Stimulated activated CD8-positive, alpha-beta memory T cell treated with anti-CD3 and anti-CD28 coated beads, Interleukin-15, amount 100 ng/mL, for 1 hour (primary cell): ENCODE measurements around the gene TLK2.
"Not testable (repeated sequence)": the region's sequence is repeated elsewhere in the genome, so short reads cannot be mapped to it uniquely, and the experiment has no call there.

ENCODE experiments used
- DNase-seq: peaks from one replicate; pipeline ENCODE4 v3.0.0-alpha.2; 2020; ENCODE audit warnings: low read depth

The TLK2 gene

DNA sequence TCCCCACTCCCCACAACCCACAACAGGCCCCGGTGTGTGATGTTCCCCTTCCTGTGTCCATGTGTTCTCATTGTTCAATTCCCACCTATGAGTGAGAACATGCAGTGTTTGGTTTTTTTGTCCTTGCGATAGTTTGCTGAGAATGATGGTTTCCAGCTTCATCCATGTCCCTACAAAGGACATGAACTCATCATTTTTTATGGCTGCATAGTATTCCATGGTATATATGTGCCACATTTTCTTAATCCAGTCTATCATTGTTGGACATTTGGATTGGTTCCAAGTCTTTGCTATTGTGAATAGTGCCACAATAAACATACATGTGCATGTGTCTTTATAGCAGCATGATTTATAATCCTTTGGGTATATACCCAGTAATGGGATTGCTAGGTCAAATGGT lies 82.3 kb downstream of the TLK2 start:
- DNase-seq = not testable (repeated sequence)

- no peak for DNase-seq
These were observed 84.0 kb downstream of the TLK2 start for GRCh38 chr17:62562656-62563055.

DNA sequence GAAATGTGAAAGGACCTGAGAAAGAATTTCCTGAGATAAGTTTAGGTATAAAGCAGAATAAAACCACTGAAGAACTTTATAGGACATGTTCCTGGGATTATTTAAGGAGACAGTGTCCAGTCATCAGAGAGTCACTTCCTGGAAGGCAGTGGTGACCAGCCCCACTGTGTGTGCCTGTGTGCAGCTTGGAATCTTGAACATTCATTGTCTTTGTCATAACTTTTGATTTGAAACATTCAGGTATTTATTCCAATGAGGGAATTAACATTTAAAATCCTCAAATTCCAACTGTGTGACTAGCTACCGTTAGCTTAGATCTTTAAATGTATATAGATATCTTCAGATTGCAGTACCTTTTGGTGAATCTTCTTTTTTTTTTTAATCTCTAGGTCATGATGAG lies 87.2 kb downstream of the TLK2 start:
- no peak for DNase-seq

DNA sequence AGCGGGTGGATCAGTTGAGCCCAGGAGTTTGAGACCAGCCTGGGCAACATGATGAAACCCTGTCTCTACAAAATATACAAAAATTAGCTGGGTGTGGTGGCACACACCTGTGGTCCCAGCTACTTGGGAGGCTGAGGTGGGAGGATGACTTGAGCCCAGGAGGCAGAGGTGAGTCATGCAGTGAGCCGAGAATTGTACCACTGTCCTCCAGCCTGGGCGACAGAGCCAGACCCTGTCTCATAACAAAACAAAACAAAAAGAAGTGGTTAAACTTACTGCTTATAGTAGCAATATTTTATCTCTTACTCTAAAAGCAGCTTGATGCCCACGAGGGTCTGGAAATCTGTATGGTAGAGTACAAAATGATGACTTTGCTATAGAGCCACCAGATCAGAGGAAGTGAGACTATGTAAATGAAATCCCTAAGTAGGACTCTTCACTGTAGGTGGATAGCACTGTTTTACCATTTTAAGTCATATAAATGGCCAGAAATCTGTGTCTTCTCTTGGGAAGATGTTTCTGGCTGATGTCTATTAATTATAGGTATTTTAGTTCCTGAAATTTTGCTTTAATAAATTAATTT lies 88.5 kb downstream of the TLK2 start:
- DNase-seq = no peak

GRCh38 chr17:62572488-62572887 lies 93.9 kb downstream of the TLK2 start:
- DNase-seq = no peak

GRCh38 chr17:62572888-62573401 lies 94.3 kb downstream of the TLK2 start:
- no peak for DNase-seq

GRCh38 chr17:62573480-62574117 lies 95.0 kb downstream of the TLK2 start:
- no peak for DNase-seq

- no peak for DNase-seq
These were observed 97.8 kb downstream of the TLK2 start for GRCh38 chr17:62576382-62576781.

DNA sequence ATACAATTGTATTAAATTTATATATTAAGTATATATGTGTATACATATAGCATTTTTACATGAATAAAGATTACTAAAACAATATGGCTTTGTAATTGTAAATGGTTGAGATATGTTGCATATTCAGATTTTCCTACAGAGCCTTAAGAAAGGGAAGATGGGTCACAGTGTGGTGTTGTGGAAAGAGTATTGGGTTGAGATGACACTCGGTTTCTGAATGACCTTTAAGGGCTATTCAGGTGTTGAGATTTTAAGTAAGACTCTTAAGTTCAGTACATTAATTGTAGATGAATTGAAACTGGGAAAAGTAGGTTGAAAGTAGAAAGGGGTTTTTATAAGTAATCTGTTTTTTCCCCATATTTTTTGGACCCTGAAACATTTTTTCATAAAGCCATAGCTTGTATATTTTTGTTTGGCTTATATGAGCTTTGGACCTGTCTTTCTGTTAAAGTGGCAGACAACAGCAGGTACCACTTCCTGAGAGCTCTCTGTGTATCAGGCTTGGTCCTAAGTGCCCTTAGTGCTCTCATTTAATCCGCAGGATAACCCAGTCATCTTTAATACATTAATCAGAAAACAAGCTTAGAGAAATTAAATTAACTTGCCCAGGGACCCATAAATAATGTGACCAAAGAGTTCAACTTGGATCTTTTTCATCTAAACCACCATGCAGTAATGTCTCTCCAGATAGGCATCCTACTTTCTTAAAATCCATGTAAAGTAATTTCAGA lies 100.3 kb downstream of the TLK2 start:
- no peak for DNase-seq

GRCh38 chr17:62580947-62581346 lies 102.3 kb downstream of the TLK2 start:
- no peak for DNase-seq

DNA sequence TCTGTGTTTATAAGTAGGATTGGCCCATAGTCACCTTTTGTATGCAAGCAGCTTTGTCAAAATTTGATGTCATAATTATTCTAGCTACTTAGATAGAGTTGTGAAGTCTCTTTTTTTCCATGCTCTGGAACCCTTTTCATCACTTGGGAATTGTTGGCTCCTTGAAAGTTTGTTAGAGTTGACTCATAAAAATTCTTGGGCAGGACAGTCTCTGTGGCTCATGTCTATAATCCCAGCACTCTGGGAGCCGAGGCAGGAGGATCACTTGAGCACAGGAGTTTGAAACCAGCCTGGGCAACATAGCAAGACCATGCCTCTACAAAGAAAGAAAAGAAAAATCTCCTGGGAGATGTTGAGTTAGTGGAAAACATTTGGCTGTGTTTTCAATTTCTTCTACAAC lies 103.1 kb downstream of the TLK2 start:
- DNase-seq = no peak

- DNase-seq = no peak
These were observed 108.9 kb downstream of the TLK2 start for GRCh38 chr17:62587554-62587953.

DNA sequence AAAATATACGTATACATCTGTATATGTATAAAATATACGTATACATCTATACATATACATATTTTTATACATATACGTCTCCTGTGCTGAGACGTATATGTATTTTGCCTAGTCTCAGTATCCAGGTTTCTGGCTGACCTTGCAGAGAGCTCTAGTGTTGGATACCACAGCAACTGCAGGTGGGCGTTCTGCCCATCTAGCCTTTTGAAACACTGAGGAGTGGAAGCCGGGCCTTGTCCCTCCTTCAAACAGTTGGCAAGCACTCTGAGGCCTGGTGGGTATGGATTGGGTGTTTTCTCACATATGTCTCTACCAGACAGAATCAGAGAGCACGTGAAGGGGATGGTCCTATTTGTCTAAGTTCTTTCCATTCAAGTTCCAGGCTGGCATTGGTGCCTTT lies 109.5 kb downstream of the TLK2 start:
- DNase-seq = no peak

DNA sequence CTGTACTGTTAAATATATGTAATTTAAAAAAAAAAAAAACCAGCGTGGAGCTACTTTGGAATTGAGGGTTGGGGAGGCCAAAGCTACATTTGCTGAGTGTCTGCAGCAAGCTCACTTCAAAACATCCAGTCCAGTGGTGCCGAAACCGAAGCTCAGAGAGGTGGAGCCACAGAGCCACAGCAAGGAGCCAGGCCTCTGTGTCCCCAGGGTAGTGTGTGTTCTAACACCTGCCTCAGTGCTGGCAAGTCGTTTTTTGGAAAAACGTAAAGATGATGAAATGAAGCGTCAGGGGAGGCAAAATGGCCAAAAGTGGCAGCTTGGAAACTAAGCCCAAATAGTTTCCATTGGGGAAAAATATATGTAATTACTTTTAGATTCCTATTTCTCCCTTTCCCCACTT lies 112.7 kb downstream of the TLK2 start:
- DNase-seq = no peak

DNA sequence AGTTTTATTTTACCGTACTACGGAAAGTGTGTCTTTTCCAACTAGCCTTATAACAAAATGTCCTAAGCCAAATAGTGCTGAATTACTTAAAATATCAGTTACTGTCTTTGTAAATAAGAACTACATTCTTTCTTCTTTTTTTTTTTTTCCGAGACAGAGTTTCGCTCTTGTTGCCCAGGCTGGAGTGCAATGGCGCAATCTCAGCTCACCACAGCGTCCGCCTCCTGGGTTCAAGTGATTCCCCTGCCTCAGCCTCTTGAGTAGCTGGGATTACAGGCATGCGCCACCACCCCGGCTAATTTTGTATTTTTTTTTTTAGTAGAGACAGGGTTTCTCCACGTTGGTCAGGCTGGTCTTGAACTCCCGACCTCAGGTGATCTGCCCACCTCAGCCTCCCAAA lies 113.2 kb downstream of the TLK2 start:
- not testable (repeated sequence) for DNase-seq

- no peak for DNase-seq
These were observed 113.9 kb downstream of the TLK2 start for GRCh38 chr17:62592341-62593099.

- no peak for DNase-seq
These were observed 116.9 kb downstream of the TLK2 start for GRCh38 chr17:62595484-62595883.

- no peak for DNase-seq
These were observed 118.0 kb downstream of the TLK2 start for GRCh38 chr17:62596662-62597061.

GRCh38 chr17:62597150-62597549 lies 118.5 kb downstream of the TLK2 start:
- no peak for DNase-seq

DNA sequence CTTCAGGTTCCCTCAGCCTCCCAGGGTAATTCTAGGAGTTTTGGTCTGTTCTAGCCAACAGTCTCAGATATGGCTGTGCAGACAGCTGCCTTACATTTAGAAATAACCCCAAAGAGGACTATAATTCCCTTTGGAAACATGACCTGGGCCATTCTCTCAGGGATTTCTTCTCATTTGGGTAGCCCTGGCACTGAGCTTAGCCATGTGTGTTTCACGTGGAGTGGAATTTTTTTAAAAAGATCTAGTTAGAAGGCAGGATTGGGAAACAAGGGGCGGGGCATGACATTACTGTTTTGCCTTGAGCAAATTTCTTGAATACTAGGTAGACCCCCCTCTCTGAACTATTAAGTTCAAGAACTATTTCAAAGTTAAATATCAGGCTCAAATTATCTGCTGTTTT lies 119.3 kb downstream of the TLK2 start:
- no peak for DNase-seq

DNA sequence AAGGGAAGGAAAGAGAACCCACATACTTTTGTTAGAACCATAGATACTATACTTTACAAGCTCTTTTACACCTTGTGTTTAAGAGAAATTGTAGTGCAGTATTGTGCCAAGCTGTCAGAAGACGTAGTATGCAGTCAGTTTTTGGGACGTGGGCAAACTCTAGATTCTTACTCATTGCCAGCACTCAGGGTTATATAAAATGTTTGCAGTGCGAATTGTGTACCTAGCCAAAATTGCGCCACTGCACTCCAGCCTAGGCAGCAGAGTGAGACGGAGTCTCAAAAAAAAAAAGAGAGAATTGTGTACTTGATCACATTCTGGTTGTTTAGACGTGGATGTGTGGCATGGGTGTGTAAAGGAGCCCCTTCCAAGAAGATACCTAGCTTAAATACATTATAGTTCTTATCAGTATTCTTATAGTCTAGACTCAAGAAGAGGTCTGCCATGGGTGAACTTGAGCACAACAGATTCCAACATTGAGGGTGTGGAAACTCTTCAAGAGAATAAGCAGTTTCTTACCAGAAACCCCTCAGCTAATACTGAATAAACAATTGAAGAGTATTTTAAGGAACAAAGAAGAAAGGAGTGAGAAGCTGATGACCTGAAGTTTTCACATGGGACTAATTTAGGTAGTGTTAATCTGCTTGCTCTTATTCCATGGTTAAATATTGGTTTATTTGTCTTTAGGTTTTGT lies 121.5 kb downstream of the TLK2 start:
- DNase-seq = no peak

- DNase-seq = no peak
These were observed 122.2 kb downstream of the TLK2 start for GRCh38 chr17:62600805-62601204.
